K562 (cell line): Measurements from ENCODE around the gene ZBTB44. TPM values are rescaled to one million over a fixed set of nuclear protein-coding genes. Genes with fewer than 3 reads are reported as not detected.

Source experiments
- ATAC-seq: fragments of 200-7000 bp; cut with Tn5 transposase; 3 replicates; pipeline ENCODE4 v1.9.1; 2020; ENCODE audit warnings: moderate library complexity
- BruUV-seq: library from RNA; stranded (reverse); fragments of 400-500 nt; replicated peaks from 2 replicates; lab custom pipeline; 2021; lab: Mats Ljungman, UMichigan
- CTCF ChIA-PET: fragments of 300-600 bp; formaldehyde crosslinking; extraction: SDS; loops from one replicate; lab custom pipeline; 2021; ENCODE audit warnings: low intra/inter-chr PET ratio; lab: Yijun Ruan, JAX
- POLR2A ChIA-PET: fragments of 300-600, 350-650 bp; sonication (Branson Sonifier 250); formaldehyde crosslinking; extraction: SDS; loops from one replicate; lab custom pipeline; 2021; ENCODE audit warnings: antibody characterized with exemption, inconsistent platforms; lab: Yijun Ruan, JAX
- DNase-seq, 4 experiments: peaks; one replicate each; pipeline versions ENCODE4 v3.0.0 to v3.0.0-alpha.2; 2011 to 2018; ENCODE audit warnings: low spot score in 3 of 4, mixed read lengths in 3 of 4; ENCODE audit errors: extremely low read depth in 1 of 4
- FAIRE-seq: peaks from 2 replicates; lab custom pipeline; 2011; peaks lifted over from hg19 to GRCh38; lab: Jason Lieb, UNC
- H2AFZ ChIP-seq: 2 replicates; pipeline ENCODE4 v1.6.0; 2011; ENCODE audit warnings: low read depth, low read length, control low read depth, inconsistent platforms
- H3K27ac ChIP-seq: fragments of 200-600 bp; 3 replicates; pipeline ENCODE4 v1.8.0; 2011; ENCODE audit warnings: low read depth, mild to moderate bottlenecking, control low read depth, inconsistent platforms, low read length, moderate library complexity, mixed read lengths; ENCODE audit errors: extremely low read depth
- H3K27me3 ChIP-seq, 2 experiments: fragments of 300-600 bp in 1 of 2; 2 replicates in 1 of 2; 3 replicates in 1 of 2; pipeline versions ENCODE4 v1.6.0 to v1.8.0; 2011; ENCODE audit warnings: inconsistent platforms in 2 of 2, low read length in 2 of 2, mild to moderate bottlenecking in 1 of 2, mixed read lengths in 1 of 2, moderate library complexity in 1 of 2; ENCODE audit not compliant: control insufficient read depth in 2 of 2, insufficient read depth in 2 of 2
- H3K36me3 ChIP-seq: fragments of 300-600 bp; 3 replicates; pipeline ENCODE4 v1.8.0; 2011; ENCODE audit warnings: mild to moderate bottlenecking, low read length, inconsistent platforms; ENCODE audit not compliant: control insufficient read depth, insufficient read depth
- H3K4me1 ChIP-seq, 2 experiments: fragments of 200-600 bp in 1 of 2; replicated peaks in 1 of 2; 2 replicates in 1 of 2; 3 replicates in 1 of 2; pipeline versions ENCODE4 v1.5.1 to v1.8.0; 2011; ENCODE audit warnings: inconsistent platforms in 2 of 2, low read length in 2 of 2, mild to moderate bottlenecking in 1 of 2, mixed read lengths in 1 of 2, moderate library complexity in 1 of 2; ENCODE audit not compliant: control insufficient read depth in 2 of 2, insufficient read depth in 2 of 2
- H3K4me2 ChIP-seq: 2 replicates; pipeline ENCODE4 v1.6.1; 2011; ENCODE audit warnings: low read length, control low read depth, inconsistent platforms, mixed read lengths; ENCODE audit not compliant: insufficient read depth
- H3K4me3 ChIP-seq: fragments of 200-600 bp; sonication (generic), shearing (Covaris generic); 2 replicates; pipeline ENCODE4 v1.5.1; 2016; ENCODE audit warnings: control low read depth, inconsistent platforms
- H3K79me2 ChIP-seq: fragments of 200-600 bp; 3 replicates; pipeline ENCODE4 v1.8.0; 2011; ENCODE audit warnings: low read length, inconsistent platforms; ENCODE audit not compliant: control insufficient read depth, insufficient read depth
- H3K9ac ChIP-seq, 2 experiments: 2 replicates each; pipeline versions ENCODE4 v1.6.0 to v1.6.1; 2011; ENCODE audit warnings: low read depth in 2 of 2, low read length in 2 of 2, control low read depth in 1 of 2, inconsistent platforms in 1 of 2, mild to moderate bottlenecking in 1 of 2, mixed read lengths in 1 of 2; ENCODE audit not compliant: insufficient read depth in 1 of 2
- H3K9me1 ChIP-seq: one replicate; pipeline ENCODE4 v1.6.0; 2011; ENCODE audit warnings: inconsistent platforms, mild to moderate bottlenecking, low read length, moderate library complexity; ENCODE audit not compliant: control insufficient read depth, insufficient read depth
- H3K9me3 ChIP-seq: replicated peaks from 2 replicates; pipeline ENCODE4 v1.5.1; 2011; ENCODE audit warnings: low read depth, low read length, inconsistent platforms; ENCODE audit not compliant: control insufficient read depth, insufficient read depth
- H4K20me1 ChIP-seq: replicated peaks from 2 replicates; pipeline ENCODE4 v1.6.1; 2011; ENCODE audit warnings: low read length, inconsistent platforms, mixed read lengths; ENCODE audit not compliant: control insufficient read depth, insufficient read depth
- BCLAF1 ChIP-seq, 2 experiments: fragments of 450-650 bp in 1 of 2; IDR thresholded peaks; 2 replicates each; pipeline ENCODE4 v1.6.1; 2011 to 2017; ENCODE audit warnings: low read depth in 2 of 2, antibody characterized with exemption in 1 of 2, borderline replicate concordance in 1 of 2, low read length in 1 of 2, mild to moderate bottlenecking in 1 of 2, mixed read lengths in 1 of 2; ENCODE audit not compliant: control insufficient read depth in 1 of 2
- E2F5 ChIP-seq: sonication (generic); formaldehyde crosslinking; IDR thresholded peaks from 2 replicates; pipeline ENCODE4 v1.8.0; 2022; ENCODE audit warnings: mild to moderate bottlenecking, missing genetic modification reagents
- FOXJ3 ChIP-seq: sonication (generic); formaldehyde crosslinking; IDR thresholded peaks from 2 replicates; pipeline ENCODE4 v1.4.0; 2020; ENCODE audit warnings: mild to moderate bottlenecking, missing genetic modification reagents
- HDAC6 ChIP-seq: IDR thresholded peaks from 2 replicates; pipeline ENCODE4 v1.6.1; 2012; ENCODE audit warnings: low read depth, mild to moderate bottlenecking, control low read depth, inconsistent platforms, low read length, moderate library complexity
- HLTF ChIP-seq: fragments of 450-650 bp; IDR thresholded peaks from 2 replicates; pipeline ENCODE4 v1.6.1; 2016
- JUNB ChIP-seq: fragments of 450-650 bp; formaldehyde crosslinking; conservative IDR thresholded peaks from 2 replicates; pipeline ENCODE4 v1.4.0; 2020; ENCODE audit warnings: mild to moderate bottlenecking
- MAX ChIP-seq: sonication (generic); formaldehyde crosslinking; IDR thresholded peaks from 2 replicates; pipeline ENCODE4 v1.9.0; 2022; ENCODE audit warnings: mild to moderate bottlenecking, missing genetic modification reagents
- PTTG1 ChIP-seq: fragments of 450-650 bp; IDR thresholded peaks from 2 replicates; pipeline ENCODE4 v1.6.1; 2016; ENCODE audit warnings: low read depth, mild to moderate bottlenecking, missing genetic modification characterization, missing compliant biosample characterization
- RFX7 ChIP-seq: fragments of 250-450 bp; sonication (Bioruptor Pico); IDR thresholded peaks from 2 replicates; pipeline ENCODE4 v1.5.1; 2021; ENCODE audit warnings: mild to moderate bottlenecking
- THRA ChIP-seq: fragments of 450-650 bp; IDR thresholded peaks from 2 replicates; pipeline ENCODE4 v1.6.1; 2017; ENCODE audit warnings: mild to moderate bottlenecking, moderate library complexity
- TRIM28 ChIP-seq: fragments of 450-650 bp; IDR thresholded peaks from 2 replicates; pipeline ENCODE4 v1.6.1; 2017
- ZBTB12 ChIP-seq: fragments of 250-450 bp; sonication (Bioruptor Pico); IDR thresholded peaks from 2 replicates; pipeline ENCODE4 v1.4.0; 2020
- ZNF184 ChIP-seq: sonication (generic); formaldehyde crosslinking; IDR thresholded peaks from 2 replicates; pipeline ENCODE4 v1.5.0; 2020; ENCODE audit warnings: missing genetic modification reagents
- ZNF644 ChIP-seq: fragments of 200-800 bp; sonication (Bioruptor generic); IDR thresholded peaks from 2 replicates; pipeline ENCODE4 v1.6.1; 2016; ENCODE audit warnings: low read depth, missing genetic modification characterization, missing compliant biosample characterization
- ZNF699 ChIP-seq: fragments of 250-450 bp; sonication (Bioruptor Pico); IDR thresholded peaks from 2 replicates; pipeline ENCODE4 v1.8.0; 2021; ENCODE audit warnings: mild to moderate bottlenecking, moderate library complexity; ENCODE audit not compliant: insufficient replicate concordance
- ZNF785 ChIP-seq: fragments of 250-450 bp; sonication (Bioruptor Pico); IDR thresholded peaks from 2 replicates; pipeline ENCODE4 v1.4.0; 2020; ENCODE audit warnings: mild to moderate bottlenecking
- WGBS: fragments of 100-300 bp; shearing (Covaris generic); methylation state at CpG from one replicate; pipeline ENCODE4 v1.1.6; 2016; ENCODE audit warnings: low coverage, mixed read lengths; ENCODE audit not compliant: insufficient coverage; ENCODE audit errors: missing lambda C conversion rate; 5-methylcytosine and 5-hydroxymethylcytosine counted together
- in situ Hi-C: fragments of 300-500 bp; cut with MboI; formaldehyde crosslinking; loops from 4 replicates; pipeline ENCODE4 v1.15.0; 2018; ENCODE audit warnings: inconsistent platforms, mixed read lengths
- intact Hi-C: fragments of 100-400 bp; cut with micrococcal nuclease; formaldehyde crosslinking; loops from 2 replicates; pipeline ENCODE4 v1.14.2; 2022
- polyA plus RNA-seq, 8 experiments: library from polyadenylated mRNA; depleted of rRNA in 4 of 8; stranded (reverse) in 5 of 8; unstranded in 3 of 8; fragments of >200 nt; fragmentation: Nextera tagmentation in 2 of 8; fragmentation: Illumina TruSeq in 1 of 8; extraction: Ambion mirVana in 2 of 8; extraction: Trizol in 1 of 8; gene quantifications; 2 replicates each; pipeline versions ENCODE4 v1.2.1 to v1.2.3, GENCODE V29; 2011 to 2014; ENCODE audit warnings: inconsistent platforms in 1 of 8, missing spikeins in 1 of 8
- total RNA-seq, 7 experiments: library from RNA; depleted of rRNA in 6 of 7; stranded (reverse); fragments of >200 nt in 6 of 7; fragmentation: Illumina TruSeq in 2 of 7; extraction: Trizol in 2 of 7; gene quantifications; 2 replicates each; pipeline versions ENCODE4 v1.2.1 to v1.2.3, GENCODE V29; 2011 to 2021; ENCODE audit warnings: low replicate concordance in 1 of 7

The ZBTB44 gene
- total and polyA plus RNA-seq, 9 of the 15 experiments (the other 6 are each of a cell fraction or from before 2014, with no cell fraction given), result 4.7 to 27.1 (median 17.3) TPM

GRCh38 chr11:130304651-130305050 is 10.1 kb downstream of the ZBTB44 start:
- ChIA-PET CTCF (no interaction called here), POLR2A (interaction anchor here (2.1 kb wide), 1 partner anchor 9 kb away, joined by 6 read pairs; no protein-coding TSS in a partner anchor)
- no peak for DNase-seq
- H3K4me2 ChIP-seq, result no peak overlapping the region
- H3K27ac ChIP-seq, result no peak overlapping the region
- H3K4me3 ChIP-seq, result no peak overlapping the region
- no peaks in the 10 kb centered on the region for H3K27me3 ChIP-seq
- H3K79me2 ChIP-seq, result peaks cover 84% of the 10 kb centered on the region
- H2AFZ ChIP-seq, result no peak overlapping the region
- H3K9me3 ChIP-seq, result no peaks in the 10 kb centered on the region
- BruUV-seq, result no TSS peak
- no peaks in the 10 kb centered on the region for H3K36me3 ChIP-seq
- peaks cover 6 to 11% of the 10 kb centered on the region in 2 experiments; a peak in 4 of 5 replicates for H3K4me1 ChIP-seq
- H3K9me1 ChIP-seq, result no peaks in the 10 kb centered on the region
- 69% methylated on average over 2 of the region's 2 CpGs for WGBS
- in situ Hi-C loops (no loop called here), intact Hi-C loops (no loop called here)
- ATAC-seq, result no peak
- no peak for FAIRE-seq
- H4K20me1 ChIP-seq, result peaks cover 11% of the 10 kb centered on the region; the same call in 1 of the 2 replicates
- H3K9ac ChIP-seq, result no peak overlapping the region
- no peak for TF ChIP-seq ZNF699 (CRISPR knock-in tag)
- no peak for TF ChIP-seq THRA
- no peak for TF ChIP-seq HDAC6
- no peak for TF ChIP-seq ZBTB12 (CRISPR knock-in tag)
- TF ChIP-seq JUNB (CRISPR knock-in tag), result no peak
- no peak for TF ChIP-seq MAX (CRISPR knock-in tag)
- no peak for TF ChIP-seq ZNF785 (CRISPR knock-in tag)
- no peak for TF ChIP-seq TRIM28
- TF ChIP-seq PTTG1, result no peak
- no peak for TF ChIP-seq ZNF184
- TF ChIP-seq FOXJ3 (CRISPR knock-in tag), result no peak
- no peak for TF ChIP-seq ZNF644 (tag)
- TF ChIP-seq BCLAF1 (IDR thresholded peaks at IDR 0.05; ENCODE audit: borderline replicate concordance in 1 of 2, control insufficient read depth in 1 of 2, low read depth in 2 of 2, low read length in 1 of 2), result no peak
- TF ChIP-seq RFX7 (CRISPR knock-in tag), result no peak
- TF ChIP-seq E2F5 (CRISPR knock-in tag), result no peak
- TF ChIP-seq HLTF, result no peak
